RWPE1 (cell line): ENCODE data around the gene GUCD1.
"Not testable (repeated sequence)": the region's sequence is repeated elsewhere in the genome, so short reads cannot be mapped to it uniquely, and the experiment has no call there.

Source experiments
- CTCF ChIA-PET: fragments of 350-600 bp; sonication (Branson Sonifier 250); formaldehyde crosslinking; extraction: SDS; loops from one replicate; lab custom pipeline; 2021; lab: Yijun Ruan, JAX
- POLR2A ChIA-PET: fragments of 400-600 bp; formaldehyde crosslinking; extraction: SDS; loops from one replicate; lab custom pipeline; 2020; ENCODE audit warnings: antibody characterized with exemption; ENCODE audit not compliant: low non-redundant PET; lab: Yijun Ruan, JAX
- DNase-seq: peaks from one replicate; pipeline ENCODE4 v3.0.0; 2012; ENCODE audit warnings: low spot score
- H3K27ac ChIP-seq: fragments of 450-650 bp; 2 replicates; pipeline ENCODE4 v1.5.1; 2017
- CTCF ChIP-seq: fragments of 450-650 bp; conservative IDR thresholded peaks from 2 replicates; pipeline ENCODE4 v1.5.1; 2017; ENCODE audit warnings: low read depth, mild to moderate bottlenecking

The GUCD1 gene

GRCh38 chr22:24536089-24536488 is 18.8 kb downstream of the GUCD1 start:
- CTCF ChIA-PET, result no interaction called here
- POLR2A ChIA-PET, result no interaction called here

GRCh38 chr22:24535348-24535747 is 19.6 kb downstream of the GUCD1 start:
- CTCF ChIA-PET, result no interaction called here
- POLR2A ChIA-PET, result no interaction called here

More at GRCh38 chr22:24536089-24536488, 18.8 kb downstream of the GUCD1 start:
- TF ChIP-seq CTCF, result no peak
- DNase-seq, result no peak
- no peak overlapping the region for H3K27ac ChIP-seq

GRCh38 chr22:24532075-24532474 is 22.9 kb downstream of the GUCD1 start:
- CTCF ChIA-PET, result interaction anchor here (0.6 kb wide), 1 partner anchor 113 kb away, joined by 5 read pairs; no protein-coding TSS in a partner anchor
- H3K27ac ChIP-seq, result no peak overlapping the region
- POLR2A ChIA-PET, result interaction anchor here (0.6 kb wide), 1 partner anchor 20 kb away, joined by 5 read pairs; no protein-coding TSS in a partner anchor
- DNase-seq, result no peak
- TF ChIP-seq CTCF, result no peak

More at GRCh38 chr22:24535348-24535747, 19.6 kb downstream of the GUCD1 start:
- TF ChIP-seq CTCF, result no peak
- H3K27ac ChIP-seq, result no peak overlapping the region
- no peak for DNase-seq

- POLR2A ChIA-PET, CTCF ChIA-PET: not testable (repeated sequence)
These were observed 24.0 kb downstream of the GUCD1 start for GRCh38 chr22:24530968-24531367.

GRCh38 chr22:24529898-24530297 is 25.0 kb downstream of the GUCD1 start:
- DNase-seq, result no peak
- TF ChIP-seq CTCF, result no peak
- no peak overlapping the region for H3K27ac ChIP-seq
- ChIA-PET POLR2A (no interaction called here), CTCF (no interaction called here)

More at GRCh38 chr22:24530968-24531367, 24.0 kb downstream of the GUCD1 start:
- not testable (repeated sequence) for DNase-seq, H3K27ac ChIP-seq

- no peak for TF ChIP-seq CTCF
- ChIA-PET CTCF (interaction anchor here (0.6 kb wide), 1 partner anchor 495 kb away, joined by 3 read pairs; no protein-coding TSS in a partner anchor), POLR2A (no interaction called here)
- no peak overlapping the region for H3K27ac ChIP-seq
- DNase-seq, result no peak
These were observed 28.7 kb downstream of the GUCD1 start for GRCh38 chr22:24526191-24526590.

GRCh38 chr22:24525416-24526037 is 29.4 kb downstream of the GUCD1 start:
- peak; percentile 60 for DNase-seq
- TF ChIP-seq CTCF, result peak; percentile 86
- CTCF ChIA-PET, result interaction anchor here (0.6 to 0.7 kb wide), 2 partner anchors 147 to 494 kb away, joined by 3 read pairs; no protein-coding TSS in a partner anchor
- H3K27ac ChIP-seq, result no peak overlapping the region
- POLR2A ChIA-PET, result no interaction called here
